ENCODE results near the gene FOXK1.

FOXK1 gene

GRCh38 chr7:4753598-4754432 is 71.7 kb downstream of the FOXK1 start (continued):
- TF ChIP-seq ZNF558 (tag by site-specific recombination; IDR thresholded peaks at IDR 0.05) (no peak), ZIC2 (tag by site-specific recombination; IDR thresholded peaks at IDR 0.05) (0 out of 2 replicates have a peak, but pooled peaks have one; percentile 39), ZBTB48 (tag by site-specific recombination; IDR thresholded peaks at IDR 0.05) (no peak)

DNA sequence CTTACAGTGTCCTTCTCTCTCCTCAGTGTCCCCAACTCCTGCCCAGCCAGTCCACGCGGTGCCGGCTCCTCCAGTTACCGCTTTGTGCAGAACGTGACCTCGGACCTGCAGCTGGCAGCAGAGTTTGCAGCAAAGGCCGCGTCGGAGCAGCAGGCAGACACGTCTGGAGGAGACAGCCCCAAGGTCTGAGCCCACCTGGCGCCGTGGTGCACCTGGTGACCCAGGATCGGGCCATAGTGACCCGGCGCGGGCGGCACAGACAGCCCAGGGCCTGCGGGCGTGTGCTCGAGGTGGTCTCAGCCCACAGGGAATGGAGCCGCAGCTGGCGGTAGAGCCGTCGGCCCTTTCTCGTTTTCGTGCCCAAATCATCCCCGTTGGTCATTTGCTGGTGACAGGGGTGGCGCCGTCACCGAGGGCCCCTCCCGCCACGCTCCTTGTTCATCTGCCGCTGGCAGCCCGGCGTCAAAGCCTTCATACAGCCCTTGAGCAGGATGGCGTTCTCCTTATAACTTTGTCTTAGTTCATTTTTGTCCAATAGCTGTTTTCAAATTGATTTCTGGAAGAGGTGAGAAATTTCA is 72.4 kb downstream of the FOXK1 start:
- CTCF ChIA-PET = interaction anchor here (0.5 to 1.9 kb wide), 15 partner anchors 9 to 487 kb away, joined by 3 to 7 read pairs (median 4); no protein-coding TSS in a partner anchor
- H3K36me3 ChIP-seq (ENCODE audit: control insufficient read depth in 2 of 2, insufficient read depth in 1 of 2, low read length in 2 of 2) = peaks cover 16 to 57% of the 10 kb centered on the region in 2 experiments; a peak in 2 of 3 replicates
- TF ChIP-seq ZNF248 (tag by site-specific recombination; IDR thresholded peaks at IDR 0.05) = no peak
- TF ChIP-seq ZNF391 (tag by site-specific recombination; IDR thresholded peaks at IDR 0.05; ENCODE audit: borderline replicate concordance, low read depth) = no peak
- TF ChIP-seq ZNF214 (tag by site-specific recombination; IDR thresholded peaks at IDR 0.05; ENCODE audit: borderline replicate concordance) = no peak
- no peak for TF ChIP-seq ZNF621 (tag by site-specific recombination; IDR thresholded peaks at IDR 0.05)
- no peak for TF ChIP-seq ZBTB6 (tag by site-specific recombination; IDR thresholded peaks at IDR 0.05)
- no peak for TF ChIP-seq PRDM4 (tag by site-specific recombination; IDR thresholded peaks at IDR 0.05)
- TF ChIP-seq ZNF280C (tag by site-specific recombination; IDR thresholded peaks at IDR 0.05) = no peak

GRCh38 chr7:4755045-4755444 is 73.0 kb downstream of the FOXK1 start:
- no peak overlapping the region for H3K27ac ChIP-seq (ENCODE audit: extremely low read depth, low read depth, low read length)
- no peaks in the 10 kb centered on the region for H3K9me3 ChIP-seq (ENCODE audit: control insufficient read depth, insufficient read depth, low read depth, low read length)
- no peak overlapping the region for H3K4me3 ChIP-seq (ENCODE audit: low read depth, low read length)
- POLR2A ChIA-PET = no interaction called here
- no peaks in the 10 kb centered on the region for H3K4me1 ChIP-seq (ENCODE audit: control insufficient read depth, insufficient read depth, low read length)
- TF ChIP-seq ZNF133 (tag by site-specific recombination; IDR thresholded peaks at IDR 0.05) = no peak
- no peak for TF ChIP-seq ZFP69B (tag by site-specific recombination; IDR thresholded peaks at IDR 0.05)
- no peak for TF ChIP-seq ZNF558 (tag by site-specific recombination; IDR thresholded peaks at IDR 0.05)
- TF ChIP-seq ZNF777 (tag by site-specific recombination; IDR thresholded peaks at IDR 0.05; ENCODE audit: borderline replicate concordance) = no peak
- no peak for TF ChIP-seq WT1 (tag by site-specific recombination; IDR thresholded peaks at IDR 0.05)
- no peak for TF ChIP-seq MYNN (tag by site-specific recombination; IDR thresholded peaks at IDR 0.05; ENCODE audit: borderline replicate concordance)
- no peak for TF ChIP-seq GLIS1 (tag by site-specific recombination; IDR thresholded peaks at IDR 0.05)
- no peak for TF ChIP-seq ZNF174 (tag by site-specific recombination; IDR thresholded peaks at IDR 0.05)
- TF ChIP-seq ZSCAN30 (tag by site-specific recombination; IDR thresholded peaks at IDR 0.05) = no peak
- no peak for TF ChIP-seq ZNF423 (tag by site-specific recombination; IDR thresholded peaks at IDR 0.05)
- CTCF ChIA-PET = interaction anchor here (0.7 to 1.9 kb wide), 8 partner anchors 10 to 336 kb away, joined by 3 to 7 read pairs (median 4); no protein-coding TSS in a partner anchor
- H3K36me3 ChIP-seq (ENCODE audit: control insufficient read depth in 2 of 2, insufficient read depth in 1 of 2, low read length in 2 of 2) = peaks cover 16 to 57% of the 10 kb centered on the region in 2 experiments; a peak in 2 of 3 replicates

More for the DNA sequence above, 72.4 kb downstream of the FOXK1 start:
- Histone ChIP-seq H3K9me3 (ENCODE audit: control insufficient read depth, insufficient read depth, low read depth, low read length) (no peaks in the 10 kb centered on the region), H3K4me1 (ENCODE audit: control insufficient read depth, insufficient read depth, low read length) (no peaks in the 10 kb centered on the region), H3K27ac (ENCODE audit: extremely low read depth, low read depth, low read length) (no peak overlapping the region), H3K4me3 (ENCODE audit: low read depth, low read length) (no peak overlapping the region)
- POLR2A ChIA-PET = no interaction called here
